Pancreas (tissue), 10 donors: ENCODE data around the gene RNF25. TPM values are rescaled to one million over a fixed set of nuclear protein-coding genes. Genes with fewer than 3 reads are reported as not detected.

Source experiments
- ATAC-seq, 4 donors: fragments of 200-7000 bp; cut with Tn5 transposase; one replicate each; pipeline versions ENCODE4 v1.8.0 to v1.9.1; 2020; ENCODE audit warnings: mild to moderate bottlenecking in 4 of 4, moderate library complexity in 4 of 4
- DNase-seq, 6 donors: peaks; one replicate each; pipeline ENCODE4 v3.0.0-alpha.2; 2020
- FAIRE-seq: peaks from 2 replicates; lab custom pipeline; 2012; peaks lifted over from hg19 to GRCh38; lab: Jason Lieb, UNC
- H3K27ac ChIP-seq, 4 donors: fragments of 200-600 bp; sonication (generic); 1 replicate in 3 of 4; 2 replicates in 1 of 4; pipeline versions ENCODE4 v1.5.0 to v1.8.0; 2020
- H3K27me3 ChIP-seq, 4 donors: fragments of 200-600 bp; one replicate each; pipeline ENCODE4 v1.8.0; 2021
- H3K36me3 ChIP-seq, 3 donors: fragments of 200-600 bp; sonication (generic) in 1 of 3; one replicate each; pipeline versions ENCODE4 v1.5.0 to v1.8.0; 2020 to 2021
- H3K4me1 ChIP-seq, 3 donors: fragments of 200-600 bp; one replicate each; pipeline ENCODE4 v1.8.0; 2021
- H3K4me3 ChIP-seq, 4 donors: fragments of 200-600 bp; sonication (generic) in 2 of 4; one replicate each; pipeline versions ENCODE4 v1.5.0 to v1.8.0; 2020 to 2021
- H3K9me3 ChIP-seq, 4 donors: fragments of 200-600 bp; one replicate each; pipeline ENCODE4 v1.8.0; 2021
- CTCF ChIP-seq, 4 donors: fragments of 200-600 bp; sonication (generic) in 3 of 4; IDR thresholded peaks; one replicate each; pipeline versions ENCODE4 v1.5.0 to v1.8.0; 2021; ENCODE audit warnings: antibody characterized with exemption in 4 of 4
- WGBS, 2 donors: extraction: QIAGEN DNeasy Blood & Tissue Kit; methylation state at CpG; one replicate each; pipeline ENCODE4 v1.1.7; 2013; 5-methylcytosine and 5-hydroxymethylcytosine counted together
- intact Hi-C, 3 donors: fragments of 100-400 bp; cut with DNase I; formaldehyde crosslinking; loops; one replicate each; pipeline versions ENCODE4 v1.11.1 to v1.14.2; 2022
- polyA plus RNA-seq, 2 donors: library from polyadenylated mRNA; stranded (reverse); fragments of 200-250 nt; gene quantifications; one replicate each; pipeline ENCODE4 v1.2.3, GENCODE V29; 2013
- total RNA-seq, 6 donors: library from RNA; stranded (reverse); fragmentation: NEBNext Ultra II Directional in 4 of 6; extraction: Animal tissue kit (Norgen Biotek cat#: 25700) in 4 of 6; gene quantifications; one replicate each; pipeline versions ENCODE4 v1.2.1 to v1.2.4, GENCODE V29; 2021 to 2023
- donor health status: healthy with polysubstance abuse.
- donor health status: DM: no; HTN: no; CAD: no; lungs with moderate emphysema.
- donor health status: DM: no; HTN: no; CAD: no.
- donor health status: control.
- donor health status: control.
- donor health status: Bipolar disorder and iron deficiency.
- donor health status: DM: yes; HTN: yes; CAD: no.
- donor health status: DM: no; HTN: no; CAD: no.
- donor health status: DM: no; HTN: no; CAD: no.
- donor health status: DM: yes; HTN: yes; CAD: no.

RNF25 gene
- total and polyA plus RNA-seq, 8 donors = 4.5 to 28.8 (median 9.3) TPM

GRCh38 chr2:218645126-218645525 is 26.7 kb downstream of the RNF25 start:
- ATAC-seq (peak; percentile 32 to 66 (median 62)), DNase-seq (no peak), FAIRE-seq (no peak)
- no peaks in the 10 kb centered on the region for H3K4me1 ChIP-seq
- no peak for TF ChIP-seq CTCF (IDR thresholded peaks at IDR 0.05)
- no peak overlapping the region for H3K4me3 ChIP-seq
- H3K9me3 ChIP-seq = no peaks in the 10 kb centered on the region
- H3K27ac ChIP-seq = peak overlapping the region in 3 of 4 donors; percentile 26 to 67 (median 58)
- peaks cover 11 to 73% (median 20%) of the 10 kb centered on the region in 3 donors for H3K36me3 ChIP-seq
- intact Hi-C loops = no loop called here
- WGBS, 2 donors = 53 to 68% methylated on average over 1 of the region's 1 CpG
- no peaks in the 10 kb centered on the region for H3K27me3 ChIP-seq

- ATAC-seq (peak; percentile 52 to 64 (median 54)), DNase-seq (peak in 1 of 6 donors; percentile 14), FAIRE-seq (no peak)
- H3K27ac ChIP-seq = peak overlapping the region in 3 of 4 donors; percentile 49 to 67 (median 58)
- no peaks in the 10 kb centered on the region for H3K9me3 ChIP-seq
- TF ChIP-seq CTCF (IDR thresholded peaks at IDR 0.05) = no peak
- WGBS, 2 donors = 62 to 71% methylated on average over 11 of the region's 11 CpGs
- intact Hi-C loops = no loop called here
- no peak overlapping the region for H3K4me3 ChIP-seq
- no peaks in the 10 kb centered on the region for H3K27me3 ChIP-seq
- no peaks in the 10 kb centered on the region for H3K4me1 ChIP-seq
- peaks cover 11 to 71% (median 20%) of the 10 kb centered on the region in 3 donors for H3K36me3 ChIP-seq
These were observed 27.1 kb downstream of the RNF25 start for GRCh38 chr2:218644721-218645120.

DNA sequence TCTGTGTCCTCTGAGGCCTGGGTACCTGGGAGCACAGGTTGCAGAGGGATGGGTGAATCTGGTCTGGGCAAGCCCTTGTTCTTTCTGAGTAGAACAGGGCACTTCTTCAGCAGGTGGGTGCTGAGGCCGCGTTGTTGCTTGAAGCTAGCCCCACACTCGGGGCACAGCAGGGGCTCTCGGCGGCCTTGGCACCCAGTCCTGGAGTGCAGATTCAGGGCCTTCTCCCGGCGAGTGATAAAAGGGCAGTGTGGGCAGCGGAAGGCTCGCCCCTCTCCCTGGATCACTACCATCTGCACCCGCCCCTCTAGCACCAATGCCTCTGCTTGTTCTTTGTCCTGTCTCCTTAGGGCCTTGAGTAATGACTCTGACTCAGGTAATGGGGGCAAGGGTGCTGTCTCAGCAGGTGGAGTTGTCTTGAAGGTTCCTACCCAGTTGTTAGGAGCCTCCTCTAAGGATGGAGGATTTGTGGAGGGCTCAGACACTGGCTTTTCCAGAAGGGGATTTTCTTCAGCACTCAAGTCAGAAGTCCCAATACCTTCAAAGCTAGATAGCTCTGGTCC is 28.0 kb downstream of the RNF25 start:
- Histone ChIP-seq H3K4me3 (no peak overlapping the region), H3K4me1 (no peaks in the 10 kb centered on the region), H3K27ac (peak overlapping the region in 1 of 4 donors; percentile 67), H3K9me3 (no peaks in the 10 kb centered on the region), H3K36me3 (peaks cover 11 to 71% (median 20%) of the 10 kb centered on the region in 3 donors), H3K27me3 (no peaks in the 10 kb centered on the region)
- DNase-seq (no peak), FAIRE-seq (no peak), ATAC-seq (no peak)
- TF ChIP-seq CTCF (IDR thresholded peaks at IDR 0.05) = no peak
- 87 to 92% methylated on average over 10 of the region's 10 CpGs for WGBS, 2 donors
- intact Hi-C loops = no loop called here

- ATAC-seq (no peak), FAIRE-seq (no peak), DNase-seq (peak in 1 of 6 donors; percentile 55)
- Histone ChIP-seq H3K27ac (no peak overlapping the region), H3K4me1 (no peaks in the 10 kb centered on the region), H3K27me3 (no peaks in the 10 kb centered on the region), H3K9me3 (no peaks in the 10 kb centered on the region), H3K36me3 (peaks cover 11 to 72% (median 27%) of the 10 kb centered on the region in 3 donors), H3K4me3 (no peak overlapping the region)
- WGBS, 2 donors = 89% methylated on average over 17 of the region's 17 CpGs
- no peak for TF ChIP-seq CTCF (IDR thresholded peaks at IDR 0.05)
- intact Hi-C loops = no loop called here
These were observed 29.0 kb downstream of the RNF25 start for GRCh38 chr2:218642786-218643185.

- FAIRE-seq (no peak), DNase-seq (peak in 1 of 6 donors; percentile 54), ATAC-seq (no peak)
- TF ChIP-seq CTCF (IDR thresholded peaks at IDR 0.05) = no peak
- Histone ChIP-seq H3K27me3 (no peaks in the 10 kb centered on the region), H3K27ac (no peak overlapping the region), H3K9me3 (no peaks in the 10 kb centered on the region), H3K4me1 (no peaks in the 10 kb centered on the region), H3K4me3 (no peak overlapping the region), H3K36me3 (peaks cover 11 to 75% (median 27%) of the 10 kb centered on the region in 3 donors)
- 93 to 95% methylated on average over 15 to 18 of the region's 18 CpGs for WGBS, 2 donors
- intact Hi-C loops = no loop called here
These were observed 29.6 kb downstream of the RNF25 start for GRCh38 chr2:218642121-218642656.
